HG02798 (cell line): ENCODE data around the gene RAB36.

Source experiments
- ATAC-seq: cut with Tn5 transposase; IDR thresholded peaks from one replicate; pipeline ENCODE4 v1.9.1; 2021; ENCODE audit warnings: mild to moderate bottlenecking; ENCODE audit not compliant: unreplicated experiment, poor library complexity

Gene RAB36

GRCh38 chr22:23119494-23120414, 25.5 kb upstream of the RAB36 start:
- ATAC-seq: no peak

GRCh38 chr22:23120415-23120899, 24.8 kb upstream of the RAB36 start:
- ATAC-seq: no peak

- no peak for ATAC-seq
Measured at GRCh38 chr22:23121000-23121421, 24.3 kb upstream of the RAB36 start.

GRCh38 chr22:23121424-23121823, 23.9 kb upstream of the RAB36 start:
- ATAC-seq: no peak

GRCh38 chr22:23122216-23122957, 22.9 kb upstream of the RAB36 start:
- no peak for ATAC-seq

GRCh38 chr22:23122992-23123803, 22.1 kb upstream of the RAB36 start:
- ATAC-seq: no peak

- ATAC-seq: no peak
Measured at GRCh38 chr22:23123804-23124254, 21.4 kb upstream of the RAB36 start.

GRCh38 chr22:23124611-23125511, 20.4 kb upstream of the RAB36 start:
- no peak for ATAC-seq

- no peak for ATAC-seq
Measured at GRCh38 chr22:23125512-23126103, 19.7 kb upstream of the RAB36 start.

GRCh38 chr22:23126165-23127054, 18.9 kb upstream of the RAB36 start:
- no peak for ATAC-seq

- no peak for ATAC-seq
Measured at GRCh38 chr22:23127055-23127756, 18.1 kb upstream of the RAB36 start.

- no peak for ATAC-seq
Measured at GRCh38 chr22:23127788-23128187, 17.5 kb upstream of the RAB36 start.

- ATAC-seq: no peak
Measured at GRCh38 chr22:23128269-23129108, 16.8 kb upstream of the RAB36 start.

GRCh38 chr22:23129149-23129548, 16.1 kb upstream of the RAB36 start:
- no peak for ATAC-seq

GRCh38 chr22:23130697-23131096, 14.6 kb upstream of the RAB36 start:
- ATAC-seq: no peak

GRCh38 chr22:23131931-23132330, 13.3 kb upstream of the RAB36 start:
- no peak for ATAC-seq
